HepG2 (cell line): ENCODE measurements around the gene TEDC1. TPM values are rescaled to one million over a fixed set of nuclear protein-coding genes. Genes with fewer than 3 reads are reported as not detected.

ENCODE experiments used
- ATAC-seq: fragments of 200-7000 bp; cut with Tn5 transposase; 3 replicates; pipeline ENCODE4 v1.9.1; 2020; ENCODE audit warnings: mild to moderate bottlenecking, moderate library complexity
- BruUV-seq: library from RNA; stranded (reverse); fragments of 400-500 nt; replicated peaks from 2 replicates; lab custom pipeline; 2021; lab: Mats Ljungman, UMichigan
- CTCF ChIA-PET: fragments of 300-600 bp; formaldehyde crosslinking; extraction: SDS; loops from one replicate; lab custom pipeline; 2021; ENCODE audit warnings: low total read pairs, inconsistent platforms, low intra/inter-chr PET ratio; lab: Yijun Ruan, JAX
- POLR2A ChIA-PET: fragments of 350-600 bp; sonication (Branson Sonifier 250); formaldehyde crosslinking; loops from one replicate; lab custom pipeline; 2020; ENCODE audit warnings: antibody characterized with exemption, inconsistent platforms; lab: Yijun Ruan, JAX
- DNase-seq: peaks from one replicate; pipeline ENCODE4 v3.0.0-alpha.2; 2015; ENCODE audit warnings: low spot score
- FAIRE-seq: peaks from 3 replicates; lab custom pipeline; 2011; peaks lifted over from hg19 to GRCh38; lab: Jason Lieb, UNC
- H2AFZ ChIP-seq: one replicate; pipeline ENCODE4 v1.6.1; 2011; ENCODE audit warnings: low read length, inconsistent platforms
- H3K27ac ChIP-seq: fragments of 300-600 bp; 3 replicates; pipeline ENCODE4 v1.8.0; 2011; ENCODE audit warnings: mixed run types, mild to moderate bottlenecking, mixed read lengths, low read length, inconsistent platforms; ENCODE audit not compliant: insufficient read depth; ENCODE audit errors: extremely low read length
- H3K27me3 ChIP-seq, 2 experiments: fragments of 200-600 bp in 1 of 2; 2 replicates in 1 of 2; 3 replicates in 1 of 2; pipeline versions ENCODE4 v1.6.0 to v1.8.0; 2011; ENCODE audit warnings: low read length in 2 of 2, mild to moderate bottlenecking in 2 of 2, moderate library complexity in 2 of 2, inconsistent platforms in 1 of 2; ENCODE audit not compliant: insufficient read depth in 2 of 2, control insufficient read depth in 1 of 2
- H3K36me3 ChIP-seq, 2 experiments: fragments of 200-600 bp in 1 of 2; replicated peaks in 1 of 2; 2 replicates in 1 of 2; 3 replicates in 1 of 2; pipeline versions ENCODE4 v1.5.1 to v1.8.0; 2011; ENCODE audit warnings: low read length in 2 of 2, inconsistent platforms in 1 of 2; ENCODE audit not compliant: insufficient read depth in 2 of 2, control insufficient read depth in 1 of 2
- H3K4me1 ChIP-seq: 2 replicates; pipeline ENCODE4 v1.5.1; 2012; ENCODE audit warnings: low read length, inconsistent platforms; ENCODE audit not compliant: insufficient read depth
- H3K4me2 ChIP-seq: 2 replicates; pipeline ENCODE4 v1.6.0; 2011; ENCODE audit warnings: low read depth, low read length, inconsistent platforms
- H3K4me3 ChIP-seq, 3 experiments: fragments of 200-600 bp in 1 of 3; sonication (generic), shearing (Covaris generic) in 1 of 3; replicated peaks in 1 of 3; 2 replicates each; pipeline ENCODE4 v1.5.1; 2011 to 2016; ENCODE audit warnings: low read length in 3 of 3, inconsistent platforms in 2 of 3, low read depth in 2 of 3, mild to moderate bottlenecking in 2 of 3, control low read depth in 1 of 3, mixed read lengths in 1 of 3; ENCODE audit not compliant: insufficient read depth in 1 of 3
- H3K79me2 ChIP-seq: one replicate; pipeline ENCODE4 v1.6.1; 2011; ENCODE audit warnings: low read length, inconsistent platforms; ENCODE audit not compliant: insufficient read depth
- H3K9ac ChIP-seq: 2 replicates; pipeline ENCODE4 v1.6.0; 2011; ENCODE audit warnings: mild to moderate bottlenecking, low read depth, low read length, inconsistent platforms; ENCODE audit not compliant: insufficient read depth
- H3K9me3 ChIP-seq: 2 replicates; pipeline ENCODE4 v1.5.1; 2012; ENCODE audit warnings: mild to moderate bottlenecking, low read length
- H4K20me1 ChIP-seq: 2 replicates; pipeline ENCODE4 v1.6.0; 2011; ENCODE audit warnings: inconsistent platforms, mild to moderate bottlenecking, low read length, moderate library complexity; ENCODE audit not compliant: insufficient read depth
- ATF7-NPFF ChIP-seq: sonication (generic); formaldehyde crosslinking; IDR thresholded peaks from 2 replicates; pipeline ENCODE4 v1.8.1; 2023; ENCODE audit warnings: mild to moderate bottlenecking, low read depth, missing genetic modification reagents, moderate library complexity
- GTF3A ChIP-seq: sonication (generic); formaldehyde crosslinking; conservative IDR thresholded peaks from 2 replicates; pipeline ENCODE4 v1.4.0; 2020; ENCODE audit warnings: mild to moderate bottlenecking, missing genetic modification reagents
- REST ChIP-seq, 2 experiments: IDR thresholded peaks; 2 replicates each; pipeline ENCODE4 v1.6.1; 2011 to 2012; ENCODE audit warnings: low read length in 2 of 2, borderline replicate concordance in 1 of 2, low read depth in 1 of 2, mild to moderate bottlenecking in 1 of 2, moderate library complexity in 1 of 2
- SRF ChIP-seq: IDR thresholded peaks from 2 replicates; pipeline ENCODE4 v1.6.1; 2011; ENCODE audit warnings: mild to moderate bottlenecking, low read depth, low read length, moderate library complexity
- ZMYM2 ChIP-seq: sonication (generic); formaldehyde crosslinking; IDR thresholded peaks from 2 replicates; pipeline ENCODE4 v1.8.0; 2022; ENCODE audit warnings: mild to moderate bottlenecking, missing genetic modification reagents
- ZNF709 ChIP-seq: sonication (generic); formaldehyde crosslinking; IDR thresholded peaks from 2 replicates; pipeline ENCODE4 v1.5.0; 2020; ENCODE audit warnings: mild to moderate bottlenecking, missing genetic modification reagents
- WGBS: methylation state at CpG from one replicate; pipeline ENCODE4 v1.1.6; 2017; ENCODE audit warnings: low lambda C conversion rate; 5-methylcytosine and 5-hydroxymethylcytosine counted together
- in situ Hi-C: cut with HindIII; loops from 2 replicates; pipeline ENCODE4 v1.10.0; 2017; ENCODE audit warnings: low pct_unique_long_range_greater_than_20kb; ENCODE audit not compliant: extremely low pct_ligation_motif_present
- intact Hi-C: fragments of 100-400 bp; cut with micrococcal nuclease; formaldehyde crosslinking; loops from one replicate; pipeline ENCODE4 v1.10.0; 2022; ENCODE audit not compliant: unreplicated experiment
- polyA plus RNA-seq, 8 experiments: library from polyadenylated mRNA; depleted of rRNA in 3 of 8; stranded (reverse) in 7 of 8; unstranded in 1 of 8; fragments of >200 nt; fragmentation: Illumina TruSeq in 4 of 8; extraction: Trizol in 4 of 8; gene quantifications; 2 replicates each; pipeline versions ENCODE4 v1.2.1 to v1.2.3, GENCODE V29; 2011 to 2016; ENCODE audit warnings: low read depth in 4 of 8, missing spikeins in 1 of 8, mixed read lengths in 1 of 8; ENCODE audit not compliant: insufficient read depth in 1 of 8
- total RNA-seq, 5 experiments: library from RNA; depleted of rRNA; stranded (reverse); fragments of >200 nt; fragmentation: Illumina TruSeq; extraction: Trizol; gene quantifications; 2 replicates each; pipeline ENCODE4 v1.2.3, GENCODE V29; 2016; ENCODE audit warnings: low read depth in 1 of 5
- TF ChIP-seq, protein P1 (sequence below): IDR thresholded peaks from 2 replicates; pipeline ENCODE4 v1.6.1; 2016; ENCODE audit warnings: low read depth, missing genetic modification reagents, missing compliant biosample characterization
- TF ChIP-seq, protein P2 (sequence below): sonication (generic); formaldehyde crosslinking; IDR thresholded peaks from 2 replicates; pipeline ENCODE4 v1.4.0; 2020; ENCODE audit warnings: low read depth, missing genetic modification reagents

TEDC1 gene
- total and polyA plus RNA-seq, 2 of the 13 experiments (the other 11 are each of a cell fraction or from before 2014, with no cell fraction given), result 5.7 to 27.4 TPM

- ChIA-PET POLR2A (interaction anchor here (1.2 to 2.3 kb wide), 4 partner anchors 8 to 195 kb away, joined by 4 to 8 read pairs (median 5); partner anchors contain the start of gene BRF1), CTCF (no interaction called here)
- Histone ChIP-seq H3K9ac (peak overlapping the region; percentile 79), H3K4me3 (peak overlapping the region; percentile 64 to 73 (median 65); a peak in 5 of 6 replicates), H3K4me1 (peaks cover 85% of the 10 kb centered on the region), H3K27me3 (no peaks in the 10 kb centered on the region), H3K4me2 (peak overlapping the region; percentile 96), H3K36me3 (peaks cover 0 to 3% of the 10 kb centered on the region in 2 experiments; a peak in 1 of 5 replicates), H3K79me2 (peaks cover 23% of the 10 kb centered on the region), H4K20me1 (no peaks in the 10 kb centered on the region), H3K9me3 (no peaks in the 10 kb centered on the region), H3K27ac (peak overlapping the region; percentile 96), H2AFZ (no peak overlapping the region)
- ATAC-seq, result peak; percentile 54
- in situ Hi-C loops, result no loop called here
- peak; percentile 85 for DNase-seq
- no TSS peak for BruUV-seq
- intact Hi-C loops, result loop anchor here (10.0 kb wide), 1 partner anchor 181 kb away; the partner anchor contains the start of gene PACS2
- 0% methylated on average over 4 of the region's 18 CpGs for WGBS
- peak; percentile 63 for FAIRE-seq
- TF ChIP-seq ATF7-NPFF (CRISPR knock-in tag), result peak; percentile 29; the same call in 1 of the 2 replicates
- TF ChIP-seq REST (IDR thresholded peaks at IDR 0.05; ENCODE audit: borderline replicate concordance in 1 of 2, low read depth in 1 of 2, low read length in 2 of 2), result no peak
- TF ChIP-seq ZMYM2, result 0 out of 2 replicates have a peak, but pooled peaks have one; percentile 72
- TF ChIP-seq, protein P1, sequence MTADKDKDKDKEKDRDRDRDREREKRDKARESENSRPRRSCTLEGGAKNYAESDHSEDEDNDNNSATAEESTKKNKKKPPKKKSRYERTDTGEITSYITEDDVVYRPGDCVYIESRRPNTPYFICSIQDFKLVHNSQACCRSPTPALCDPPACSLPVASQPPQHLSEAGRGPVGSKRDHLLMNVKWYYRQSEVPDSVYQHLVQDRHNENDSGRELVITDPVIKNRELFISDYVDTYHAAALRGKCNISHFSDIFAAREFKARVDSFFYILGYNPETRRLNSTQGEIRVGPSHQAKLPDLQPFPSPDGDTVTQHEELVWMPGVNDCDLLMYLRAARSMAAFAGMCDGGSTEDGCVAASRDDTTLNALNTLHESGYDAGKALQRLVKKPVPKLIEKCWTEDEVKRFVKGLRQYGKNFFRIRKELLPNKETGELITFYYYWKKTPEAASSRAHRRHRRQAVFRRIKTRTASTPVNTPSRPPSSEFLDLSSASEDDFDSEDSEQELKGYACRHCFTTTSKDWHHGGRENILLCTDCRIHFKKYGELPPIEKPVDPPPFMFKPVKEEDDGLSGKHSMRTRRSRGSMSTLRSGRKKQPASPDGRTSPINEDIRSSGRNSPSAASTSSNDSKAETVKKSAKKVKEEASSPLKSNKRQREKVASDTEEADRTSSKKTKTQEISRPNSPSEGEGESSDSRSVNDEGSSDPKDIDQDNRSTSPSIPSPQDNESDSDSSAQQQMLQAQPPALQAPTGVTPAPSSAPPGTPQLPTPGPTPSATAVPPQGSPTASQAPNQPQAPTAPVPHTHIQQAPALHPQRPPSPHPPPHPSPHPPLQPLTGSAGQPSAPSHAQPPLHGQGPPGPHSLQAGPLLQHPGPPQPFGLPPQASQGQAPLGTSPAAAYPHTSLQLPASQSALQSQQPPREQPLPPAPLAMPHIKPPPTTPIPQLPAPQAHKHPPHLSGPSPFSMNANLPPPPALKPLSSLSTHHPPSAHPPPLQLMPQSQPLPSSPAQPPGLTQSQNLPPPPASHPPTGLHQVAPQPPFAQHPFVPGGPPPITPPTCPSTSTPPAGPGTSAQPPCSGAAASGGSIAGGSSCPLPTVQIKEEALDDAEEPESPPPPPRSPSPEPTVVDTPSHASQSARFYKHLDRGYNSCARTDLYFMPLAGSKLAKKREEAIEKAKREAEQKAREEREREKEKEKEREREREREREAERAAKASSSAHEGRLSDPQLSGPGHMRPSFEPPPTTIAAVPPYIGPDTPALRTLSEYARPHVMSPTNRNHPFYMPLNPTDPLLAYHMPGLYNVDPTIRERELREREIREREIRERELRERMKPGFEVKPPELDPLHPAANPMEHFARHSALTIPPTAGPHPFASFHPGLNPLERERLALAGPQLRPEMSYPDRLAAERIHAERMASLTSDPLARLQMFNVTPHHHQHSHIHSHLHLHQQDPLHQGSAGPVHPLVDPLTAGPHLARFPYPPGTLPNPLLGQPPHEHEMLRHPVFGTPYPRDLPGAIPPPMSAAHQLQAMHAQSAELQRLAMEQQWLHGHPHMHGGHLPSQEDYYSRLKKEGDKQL (CRISPR knock-in tag), result peak; percentile 69; the same call in 1 of the 2 replicates
- TF ChIP-seq SRF, result no peak
- TF ChIP-seq GTF3A, result no peak
- peak; percentile 75; the same call in 1 of the 2 replicates for TF ChIP-seq ZNF709 (CRISPR knock-in tag)
- TF ChIP-seq, protein P2, sequence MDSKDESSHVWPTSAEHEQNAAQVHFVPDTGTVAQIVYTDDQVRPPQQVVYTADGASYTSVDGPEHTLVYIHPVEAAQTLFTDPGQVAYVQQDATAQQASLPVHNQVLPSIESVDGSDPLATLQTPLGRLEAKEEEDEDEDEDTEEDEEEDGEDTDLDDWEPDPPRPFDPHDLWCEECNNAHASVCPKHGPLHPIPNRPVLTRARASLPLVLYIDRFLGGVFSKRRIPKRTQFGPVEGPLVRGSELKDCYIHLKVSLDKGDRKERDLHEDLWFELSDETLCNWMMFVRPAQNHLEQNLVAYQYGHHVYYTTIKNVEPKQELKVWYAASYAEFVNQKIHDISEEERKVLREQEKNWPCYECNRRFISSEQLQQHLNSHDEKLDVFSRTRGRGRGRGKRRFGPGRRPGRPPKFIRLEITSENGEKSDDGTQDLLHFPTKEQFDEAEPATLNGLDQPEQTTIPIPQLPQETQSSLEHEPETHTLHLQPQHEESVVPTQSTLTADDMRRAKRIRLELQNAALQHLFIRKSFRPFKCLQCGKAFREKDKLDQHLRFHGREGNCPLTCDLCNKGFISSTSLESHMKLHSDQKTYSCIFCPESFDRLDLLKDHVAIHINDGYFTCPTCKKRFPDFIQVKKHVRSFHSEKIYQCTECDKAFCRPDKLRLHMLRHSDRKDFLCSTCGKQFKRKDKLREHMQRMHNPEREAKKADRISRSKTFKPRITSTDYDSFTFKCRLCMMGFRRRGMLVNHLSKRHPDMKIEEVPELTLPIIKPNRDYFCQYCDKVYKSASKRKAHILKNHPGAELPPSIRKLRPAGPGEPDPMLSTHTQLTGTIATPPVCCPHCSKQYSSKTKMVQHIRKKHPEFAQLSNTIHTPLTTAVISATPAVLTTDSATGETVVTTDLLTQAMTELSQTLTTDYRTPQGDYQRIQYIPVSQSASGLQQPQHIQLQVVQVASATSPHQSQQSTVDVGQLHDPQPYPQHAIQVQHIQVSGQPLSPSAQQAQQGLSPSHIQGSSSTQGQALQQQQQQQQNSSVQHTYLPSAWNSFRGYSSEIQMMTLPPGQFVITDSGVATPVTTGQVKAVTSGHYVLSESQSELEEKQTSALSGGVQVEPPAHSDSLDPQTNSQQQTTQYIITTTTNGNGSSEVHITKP (CRISPR knock-in tag), result no peak
Observed at GRCh38 chr14:105495990-105496830, 5.2 kb downstream of the TEDC1 start.
